Fibroblast of skin of right biceps (primary cell): ENCODE data around the gene FNIP1.
A peak's percentile ranks its signal among the peaks of the same experiment; 100 is the strongest.
"Not testable (repeated sequence)": the region's sequence is repeated elsewhere in the genome, so short reads cannot be mapped to it uniquely, and the experiment has no call there.

Experiments
- DNase-seq: peaks from one replicate; pipeline ENCODE4 v3.0.0-alpha.2; 2013

FNIP1 gene

GRCh38 chr5:131786900-131787692 is 9.7 kb downstream of the FNIP1 start:
- DNase-seq = no peak

GRCh38 chr5:131786036-131786435 is 10.8 kb downstream of the FNIP1 start:
- no peak for DNase-seq

- no peak for DNase-seq
Observed at GRCh38 chr5:131783874-131784273, 12.9 kb downstream of the FNIP1 start.

GRCh38 chr5:131783357-131783756 is 13.5 kb downstream of the FNIP1 start:
- no peak for DNase-seq

GRCh38 chr5:131782717-131783116 is 14.1 kb downstream of the FNIP1 start:
- no peak for DNase-seq

GRCh38 chr5:131778141-131778540 is 18.7 kb downstream of the FNIP1 start:
- DNase-seq = not testable (repeated sequence)

GRCh38 chr5:131776450-131776849 is 20.4 kb downstream of the FNIP1 start:
- no peak for DNase-seq

GRCh38 chr5:131774652-131775367 is 22.0 kb downstream of the FNIP1 start:
- DNase-seq = no peak

GRCh38 chr5:131773805-131774204 is 23.0 kb downstream of the FNIP1 start:
- no peak for DNase-seq

- DNase-seq = no peak
Observed at GRCh38 chr5:131771692-131772091, 25.1 kb downstream of the FNIP1 start.

- no peak for DNase-seq
Observed at GRCh38 chr5:131769961-131770360, 26.9 kb downstream of the FNIP1 start.

- DNase-seq = peak; percentile 12
Observed at GRCh38 chr5:131769336-131769735, 27.5 kb downstream of the FNIP1 start.

- no peak for DNase-seq
Observed at GRCh38 chr5:131767891-131768290, 28.9 kb downstream of the FNIP1 start.

GRCh38 chr5:131766689-131767088 is 30.1 kb downstream of the FNIP1 start:
- DNase-seq = no peak

- no peak for DNase-seq
Observed at GRCh38 chr5:131765261-131765660, 31.6 kb downstream of the FNIP1 start.

GRCh38 chr5:131763968-131764367 is 32.8 kb downstream of the FNIP1 start:
- DNase-seq = no peak

- DNase-seq = no peak
Observed at GRCh38 chr5:131760793-131761192, 36.0 kb downstream of the FNIP1 start.

- DNase-seq = no peak
Observed at GRCh38 chr5:131759704-131760103, 37.1 kb downstream of the FNIP1 start.

- peak; percentile 46 for DNase-seq
Observed at GRCh38 chr5:131758520-131758900, 38.3 kb downstream of the FNIP1 start.

- no peak for DNase-seq
Observed at GRCh38 chr5:131757830-131758519, 38.8 kb downstream of the FNIP1 start.

GRCh38 chr5:131756942-131757341 is 39.9 kb downstream of the FNIP1 start:
- DNase-seq = no peak

- no peak for DNase-seq
Observed at GRCh38 chr5:131754363-131754762, 42.5 kb downstream of the FNIP1 start.

GRCh38 chr5:131751506-131751905 is 45.3 kb downstream of the FNIP1 start:
- peak; percentile 32 for DNase-seq
